GM13977 (cell line): Measurements from ENCODE around the gene NFIB.

Experiments
- DNase-seq: peaks from one replicate; pipeline ENCODE4 v3.0.0; 2012; ENCODE audit warnings: low spot score
- CTCF ChIP-seq: IDR thresholded peaks from 2 replicates; pipeline ENCODE4 v1.5.1; 2012; ENCODE audit warnings: mild to moderate bottlenecking, control low read depth; ENCODE audit not compliant: insufficient read depth; ENCODE audit errors: extremely low read depth, missing control alignments
- in situ Hi-C: fragments of 300-500 bp; cut with MboI; formaldehyde crosslinking; loops from one replicate; pipeline ENCODE4 v1.12.0; 2022; ENCODE audit warnings: low sequenced_read_pairs, low pct_unique_long_range_greater_than_20kb, mixed read lengths, inconsistent platforms; ENCODE audit not compliant: unreplicated experiment

NFIB gene

DNA sequence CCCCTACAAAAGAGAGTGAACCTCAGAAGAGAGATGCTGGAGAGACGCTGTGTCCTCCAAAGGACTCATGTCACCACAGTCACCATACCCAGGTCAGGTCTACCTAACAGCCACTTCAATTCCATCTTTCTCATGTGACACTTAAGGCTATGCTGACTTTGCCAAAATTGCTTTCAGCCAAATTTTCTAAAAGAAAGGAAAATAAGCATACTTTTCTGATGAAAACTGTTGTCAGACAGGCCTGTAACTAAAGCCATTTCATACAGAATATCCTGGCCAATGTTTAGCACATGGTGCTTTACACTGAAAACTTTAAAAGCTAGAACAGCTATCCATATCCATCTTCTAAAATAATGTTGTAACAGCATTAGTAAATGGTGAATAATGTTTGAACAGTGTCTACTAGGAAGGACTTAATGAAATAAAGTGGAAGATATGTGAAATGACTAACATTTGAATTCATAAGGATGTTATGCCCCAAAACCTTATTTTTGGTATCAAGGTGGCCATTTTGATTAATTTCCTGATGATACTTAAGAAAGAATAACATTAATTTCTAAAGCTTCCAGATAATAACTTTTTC lies 97.2 kb downstream of the NFIB start:
- DNase-seq, result no peak
- in situ Hi-C loops, result no loop called here
- no peak for TF ChIP-seq CTCF

DNA sequence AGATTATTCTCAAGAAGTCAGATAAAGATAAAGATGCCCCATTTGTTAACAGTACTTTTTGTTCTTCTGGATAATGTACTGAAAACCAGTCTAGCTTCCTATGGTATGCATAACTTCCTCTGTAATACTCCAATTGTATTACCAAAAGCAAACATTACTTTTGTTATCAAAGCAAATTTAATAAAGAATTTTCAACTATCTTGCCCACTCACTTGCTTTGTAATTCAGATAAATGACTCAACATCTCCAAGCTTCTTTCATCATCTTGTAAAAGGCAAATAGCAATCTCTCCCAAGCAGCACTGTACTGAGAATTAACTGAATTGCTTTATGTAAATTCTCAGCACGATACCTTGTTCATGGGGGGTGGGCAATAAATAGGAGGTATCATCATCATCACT lies 98.3 kb downstream of the NFIB start:
- no peak for DNase-seq
- TF ChIP-seq CTCF, result no peak
- in situ Hi-C loops, result no loop called here

- in situ Hi-C loops, result no loop called here
- DNase-seq, result no peak
- no peak for TF ChIP-seq CTCF
These were observed 99.2 kb downstream of the NFIB start for GRCh38 chr9:14214693-14215092.

DNA sequence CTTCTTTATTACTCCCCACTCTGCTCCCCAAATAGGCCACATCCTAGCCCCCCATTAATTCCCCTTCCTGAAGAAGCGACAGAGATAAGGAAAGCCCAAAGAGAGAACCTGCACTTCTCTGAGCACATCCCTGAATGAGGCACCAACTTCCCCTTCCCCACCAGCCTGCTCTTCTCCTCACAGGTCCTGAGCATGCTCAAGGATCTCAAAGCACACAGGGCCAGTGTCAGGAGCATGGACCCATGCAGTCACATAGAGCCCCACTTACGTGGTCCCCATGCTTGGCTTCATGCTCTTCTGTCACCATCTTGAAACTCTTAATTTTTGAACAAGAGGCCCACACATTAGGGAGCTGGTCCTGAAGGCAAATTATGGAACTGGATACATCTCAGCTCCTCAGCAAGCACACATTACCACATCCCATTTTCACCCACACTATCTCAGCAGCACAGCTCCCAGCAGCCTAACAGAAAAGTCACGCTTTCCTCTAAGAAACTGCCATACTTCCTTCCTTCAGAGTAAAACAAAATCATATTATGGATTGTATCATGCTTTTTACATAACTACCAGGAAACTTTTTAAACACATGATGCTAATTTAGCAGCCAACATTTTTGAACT lies 99.8 kb downstream of the NFIB start:
- in situ Hi-C loops, result no loop called here
- DNase-seq, result no peak
- no peak for TF ChIP-seq CTCF

- TF ChIP-seq CTCF, result no peak
- DNase-seq, result no peak
- in situ Hi-C loops, result no loop called here
These were observed 100.4 kb downstream of the NFIB start for GRCh38 chr9:14213504-14213903.

- no peak for TF ChIP-seq CTCF
- DNase-seq, result no peak
- in situ Hi-C loops, result no loop called here
These were observed 101.1 kb downstream of the NFIB start for GRCh38 chr9:14212697-14213420.
